ENCODE measurements around the gene DOK7.

Gene DOK7

GRCh38 chr4:3496021-3496420, 32.9 kb downstream of the DOK7 start:
- DNase-seq (ENCODE audit: extremely low spot score) = no peak
- POLR2A ChIA-PET = no interaction called here
- CTCF ChIA-PET = interaction anchor here (1.0 kb wide), 1 partner anchor 15 kb away, joined by 7 read pairs; no protein-coding TSS in a partner anchor
- TF ChIP-seq CTCF (IDR thresholded peaks at IDR 0.05; ENCODE audit: control extremely low read depth, extremely low read depth, low read depth, missing control alignments) = no peak

- DNase-seq (ENCODE audit: extremely low spot score) = no peak
- TF ChIP-seq CTCF (IDR thresholded peaks at IDR 0.05; ENCODE audit: control extremely low read depth, extremely low read depth, low read depth, missing control alignments) = no peak
- ChIA-PET CTCF (no interaction called here), POLR2A (no interaction called here)
Observed at GRCh38 chr4:3497095-3497494, 34.0 kb downstream of the DOK7 start.

GRCh38 chr4:3497523-3498389, 34.6 kb downstream of the DOK7 start:
- DNase-seq (ENCODE audit: extremely low spot score) = no peak
- ChIA-PET POLR2A (no interaction called here), CTCF (no interaction called here)
- TF ChIP-seq CTCF (IDR thresholded peaks at IDR 0.05; ENCODE audit: control extremely low read depth, extremely low read depth, low read depth, missing control alignments) = no peak

- ChIA-PET POLR2A (no interaction called here), CTCF (no interaction called here)
- no peak for TF ChIP-seq CTCF (IDR thresholded peaks at IDR 0.05; ENCODE audit: control extremely low read depth, extremely low read depth, low read depth, missing control alignments)
- DNase-seq (ENCODE audit: extremely low spot score) = no peak
Observed at GRCh38 chr4:3498407-3498806, 35.3 kb downstream of the DOK7 start.

- POLR2A ChIA-PET = no interaction called here
Observed at GRCh38 chr4:3498901-3499510, 35.9 kb downstream of the DOK7 start.

GRCh38 chr4:3499710-3500109, 36.6 kb downstream of the DOK7 start:
- TF ChIP-seq CTCF (IDR thresholded peaks at IDR 0.05; ENCODE audit: control extremely low read depth, extremely low read depth, low read depth, missing control alignments) = no peak
- ChIA-PET POLR2A (no interaction called here), CTCF (no interaction called here)
- no peak for DNase-seq (ENCODE audit: extremely low spot score)

More at GRCh38 chr4:3498901-3499510, 35.9 kb downstream of the DOK7 start:
- CTCF ChIA-PET = no interaction called here
- TF ChIP-seq CTCF (IDR thresholded peaks at IDR 0.05; ENCODE audit: control extremely low read depth, extremely low read depth, low read depth, missing control alignments) = no peak
- DNase-seq (ENCODE audit: extremely low spot score) = no peak

All from GM10248 (cell line).